HEK293 (cell line): Measurements from ENCODE around the gene KRTAP20-4.

Experiments
- CTCF ChIA-PET: fragments of 350-600 bp; formaldehyde crosslinking; extraction: SDS; loops from one replicate; lab custom pipeline; 2021; ENCODE audit warnings: antibody characterized with exemption; lab: Yijun Ruan, JAX
- POLR2A ChIA-PET: fragments of 300-600 bp; formaldehyde crosslinking; extraction: SDS; loops from one replicate; lab custom pipeline; 2020; ENCODE audit warnings: antibody characterized with exemption, inconsistent platforms; lab: Yijun Ruan, JAX
- H3K27ac ChIP-seq: fragments of 200-500 bp; sonication (Bioruptor generic); 2 replicates; pipeline ENCODE4 v1.5.1; 2014; ENCODE audit warnings: low read depth, low read length, control low read depth, inconsistent platforms; ENCODE audit errors: extremely low read depth
- H3K36me3 ChIP-seq, 2 experiments: fragments of 200-500 bp in 1 of 2; sonication (Bioruptor generic) in 1 of 2; 1 replicate in 1 of 2; 2 replicates in 1 of 2; pipeline ENCODE4 v1.5.1; 2014 to 2017; ENCODE audit warnings: inconsistent platforms in 2 of 2, low read length in 2 of 2; ENCODE audit not compliant: control insufficient read depth in 2 of 2, insufficient read depth in 1 of 2
- H3K4me1 ChIP-seq: fragments of 200-500 bp; sonication (Bioruptor generic); 2 replicates; pipeline ENCODE4 v1.5.1; 2014; ENCODE audit warnings: mild to moderate bottlenecking, low read length, inconsistent platforms; ENCODE audit not compliant: control insufficient read depth, insufficient read depth
- H3K4me3 ChIP-seq: 2 replicates; pipeline ENCODE4 v1.5.1; 2011; ENCODE audit warnings: low read depth, mild to moderate bottlenecking, control low read depth, low read length, moderate library complexity
- H3K9me3 ChIP-seq: fragments of 200-500 bp; sonication (Bioruptor generic); 2 replicates; pipeline ENCODE4 v1.5.1; 2014; ENCODE audit warnings: low read depth, low read length, inconsistent platforms; ENCODE audit not compliant: control insufficient read depth, insufficient read depth
- GLI4 ChIP-seq: fragments of 450-650 bp; formaldehyde crosslinking; IDR thresholded peaks from 2 replicates; pipeline ENCODE4 v1.5.1; 2016; ENCODE audit warnings: missing biosample characterization, missing genetic modification characterization
- KLF16 ChIP-seq: fragments of 450-650 bp; formaldehyde crosslinking; IDR thresholded peaks from 2 replicates; pipeline ENCODE4 v1.5.1; 2017; ENCODE audit warnings: missing biosample characterization, missing genetic modification characterization
- RBAK ChIP-seq: fragments of 450-650 bp; formaldehyde crosslinking; IDR thresholded peaks from 2 replicates; pipeline ENCODE4 v1.5.1; 2016; ENCODE audit warnings: missing biosample characterization, missing genetic modification characterization
- SALL2 ChIP-seq: fragments of 450-650 bp; formaldehyde crosslinking; IDR thresholded peaks from 2 replicates; pipeline ENCODE4 v1.5.0; 2017; ENCODE audit warnings: missing biosample characterization, mild to moderate bottlenecking, missing genetic modification characterization, borderline replicate concordance
- SETDB1 ChIP-seq: IDR thresholded peaks from one replicate; pipeline ENCODE4 v1.6.1; 2017; ENCODE audit warnings: mild to moderate bottlenecking, low read length, moderate library complexity, mixed read lengths; ENCODE audit not compliant: insufficient read length
- SP2 ChIP-seq: fragments of 450-650 bp; formaldehyde crosslinking; IDR thresholded peaks from 2 replicates; pipeline ENCODE4 v1.5.1; 2016; ENCODE audit warnings: missing biosample characterization, missing genetic modification characterization
- ZIC2 ChIP-seq: fragments of 450-650 bp; formaldehyde crosslinking; IDR thresholded peaks from 2 replicates; pipeline ENCODE4 v1.5.1; 2016; ENCODE audit warnings: missing biosample characterization, missing genetic modification characterization
- ZNF184 ChIP-seq: fragments of 450-650 bp; IDR thresholded peaks from 2 replicates; pipeline ENCODE4 v1.5.1; 2018; ENCODE audit warnings: missing biosample characterization, mild to moderate bottlenecking, missing genetic modification characterization
- ZNF335 ChIP-seq: fragments of 450-650 bp; formaldehyde crosslinking; conservative IDR thresholded peaks from 2 replicates; pipeline ENCODE4 v1.5.1; 2016; ENCODE audit warnings: missing biosample characterization, missing genetic modification characterization
- ZNF391 ChIP-seq: fragments of 450-650 bp; formaldehyde crosslinking; IDR thresholded peaks from 2 replicates; pipeline ENCODE4 v1.5.1; 2016; ENCODE audit warnings: low read depth, missing biosample characterization, missing genetic modification characterization, borderline replicate concordance
- ZSCAN23 ChIP-seq: fragments of 450-650 bp; formaldehyde crosslinking; IDR thresholded peaks from 2 replicates; pipeline ENCODE4 v1.5.1; 2016; ENCODE audit warnings: missing biosample characterization, missing genetic modification characterization
- ZXDB ChIP-seq: fragments of 450-650 bp; formaldehyde crosslinking; IDR thresholded peaks from 2 replicates; pipeline ENCODE4 v1.5.1; 2016; ENCODE audit warnings: missing biosample characterization, missing genetic modification characterization
- TF ChIP-seq, protein P1 (sequence below): fragments of 450-650 bp; IDR thresholded peaks from 2 replicates; pipeline ENCODE4 v1.5.1; 2018; ENCODE audit warnings: missing biosample characterization, missing genetic modification characterization
- TF ChIP-seq, protein P2 (sequence below): fragments of 450-650 bp; formaldehyde crosslinking; IDR thresholded peaks from 2 replicates; pipeline ENCODE4 v1.5.1; 2016; ENCODE audit warnings: missing biosample characterization, missing genetic modification characterization
- TF ChIP-seq, protein P3 (sequence below): fragments of 450-650 bp; formaldehyde crosslinking; IDR thresholded peaks from 2 replicates; pipeline ENCODE4 v1.5.1; 2016; ENCODE audit warnings: missing biosample characterization, missing genetic modification characterization, borderline replicate concordance
- TF ChIP-seq, protein P4 (sequence below): fragments of 450-650 bp; formaldehyde crosslinking; IDR thresholded peaks from 2 replicates; pipeline ENCODE4 v1.5.1; 2016; ENCODE audit warnings: missing biosample characterization, missing genetic modification characterization
- TF ChIP-seq, protein P5 (sequence below): fragments of 450-650 bp; formaldehyde crosslinking; IDR thresholded peaks from 2 replicates; pipeline ENCODE4 v1.5.1; 2016; ENCODE audit warnings: missing biosample characterization, missing genetic modification characterization
- TF ChIP-seq, protein P6 (sequence below): fragments of 450-650 bp; formaldehyde crosslinking; IDR thresholded peaks from 2 replicates; pipeline ENCODE4 v1.5.1; 2017; ENCODE audit warnings: missing biosample characterization, missing genetic modification characterization

Gene KRTAP20-4

DNA sequence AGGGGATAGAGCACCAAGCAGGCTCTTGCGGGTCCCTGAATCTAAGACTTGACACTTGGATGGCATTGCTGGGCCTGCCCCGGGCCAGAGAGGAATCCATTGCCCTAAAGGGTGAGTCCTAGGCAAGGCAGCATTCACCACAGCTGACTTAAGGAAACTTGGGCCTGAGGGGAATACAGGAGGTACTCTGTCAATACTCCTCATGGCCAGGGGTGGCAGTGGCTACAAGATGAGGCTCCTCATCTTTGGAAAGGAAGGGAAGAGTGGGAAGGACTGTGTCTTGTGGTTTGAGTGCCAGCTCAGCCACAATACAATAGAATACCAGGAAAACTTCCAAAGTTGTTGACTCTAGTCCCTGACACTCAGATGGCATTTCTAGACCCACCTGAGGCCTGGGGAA is 14.5 kb upstream of the KRTAP20-4 start:
- Histone ChIP-seq H3K4me3 (no peak overlapping the region), H3K4me1 (no peaks in the 10 kb centered on the region), H3K9me3 (no peaks in the 10 kb centered on the region), H3K27ac (no peak overlapping the region), H3K36me3 (no peaks in the 10 kb centered on the region)
- TF ChIP-seq ZXDB (tag by site-specific recombination) (no peak), ZIC2 (tag by site-specific recombination) (no peak), RBAK (tag by site-specific recombination) (no peak), SETDB1 (no peak), SP2 (tag by site-specific recombination) (no peak), ZNF184 (no peak), ZNF335 (no peak), ZSCAN23 (tag by site-specific recombination) (no peak), KLF16 (tag by site-specific recombination) (no peak), ZNF391 (tag by site-specific recombination) (no peak), SALL2 (tag by site-specific recombination) (no peak), GLI4 (tag by site-specific recombination) (no peak)
- TF ChIP-seq, protein P1, sequence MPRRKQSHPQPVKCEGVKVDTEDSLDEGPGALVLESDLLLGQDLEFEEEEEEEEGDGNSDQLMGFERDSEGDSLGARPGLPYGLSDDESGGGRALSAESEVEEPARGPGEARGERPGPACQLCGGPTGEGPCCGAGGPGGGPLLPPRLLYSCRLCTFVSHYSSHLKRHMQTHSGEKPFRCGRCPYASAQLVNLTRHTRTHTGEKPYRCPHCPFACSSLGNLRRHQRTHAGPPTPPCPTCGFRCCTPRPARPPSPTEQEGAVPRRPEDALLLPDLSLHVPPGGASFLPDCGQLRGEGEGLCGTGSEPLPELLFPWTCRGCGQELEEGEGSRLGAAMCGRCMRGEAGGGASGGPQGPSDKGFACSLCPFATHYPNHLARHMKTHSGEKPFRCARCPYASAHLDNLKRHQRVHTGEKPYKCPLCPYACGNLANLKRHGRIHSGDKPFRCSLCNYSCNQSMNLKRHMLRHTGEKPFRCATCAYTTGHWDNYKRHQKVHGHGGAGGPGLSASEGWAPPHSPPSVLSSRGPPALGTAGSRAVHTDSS, result no peak
- TF ChIP-seq, protein P2, sequence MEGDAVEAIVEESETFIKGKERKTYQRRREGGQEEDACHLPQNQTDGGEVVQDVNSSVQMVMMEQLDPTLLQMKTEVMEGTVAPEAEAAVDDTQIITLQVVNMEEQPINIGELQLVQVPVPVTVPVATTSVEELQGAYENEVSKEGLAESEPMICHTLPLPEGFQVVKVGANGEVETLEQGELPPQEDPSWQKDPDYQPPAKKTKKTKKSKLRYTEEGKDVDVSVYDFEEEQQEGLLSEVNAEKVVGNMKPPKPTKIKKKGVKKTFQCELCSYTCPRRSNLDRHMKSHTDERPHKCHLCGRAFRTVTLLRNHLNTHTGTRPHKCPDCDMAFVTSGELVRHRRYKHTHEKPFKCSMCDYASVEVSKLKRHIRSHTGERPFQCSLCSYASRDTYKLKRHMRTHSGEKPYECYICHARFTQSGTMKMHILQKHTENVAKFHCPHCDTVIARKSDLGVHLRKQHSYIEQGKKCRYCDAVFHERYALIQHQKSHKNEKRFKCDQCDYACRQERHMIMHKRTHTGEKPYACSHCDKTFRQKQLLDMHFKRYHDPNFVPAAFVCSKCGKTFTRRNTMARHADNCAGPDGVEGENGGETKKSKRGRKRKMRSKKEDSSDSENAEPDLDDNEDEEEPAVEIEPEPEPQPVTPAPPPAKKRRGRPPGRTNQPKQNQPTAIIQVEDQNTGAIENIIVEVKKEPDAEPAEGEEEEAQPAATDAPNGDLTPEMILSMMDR, result no peak
- TF ChIP-seq, protein P3, sequence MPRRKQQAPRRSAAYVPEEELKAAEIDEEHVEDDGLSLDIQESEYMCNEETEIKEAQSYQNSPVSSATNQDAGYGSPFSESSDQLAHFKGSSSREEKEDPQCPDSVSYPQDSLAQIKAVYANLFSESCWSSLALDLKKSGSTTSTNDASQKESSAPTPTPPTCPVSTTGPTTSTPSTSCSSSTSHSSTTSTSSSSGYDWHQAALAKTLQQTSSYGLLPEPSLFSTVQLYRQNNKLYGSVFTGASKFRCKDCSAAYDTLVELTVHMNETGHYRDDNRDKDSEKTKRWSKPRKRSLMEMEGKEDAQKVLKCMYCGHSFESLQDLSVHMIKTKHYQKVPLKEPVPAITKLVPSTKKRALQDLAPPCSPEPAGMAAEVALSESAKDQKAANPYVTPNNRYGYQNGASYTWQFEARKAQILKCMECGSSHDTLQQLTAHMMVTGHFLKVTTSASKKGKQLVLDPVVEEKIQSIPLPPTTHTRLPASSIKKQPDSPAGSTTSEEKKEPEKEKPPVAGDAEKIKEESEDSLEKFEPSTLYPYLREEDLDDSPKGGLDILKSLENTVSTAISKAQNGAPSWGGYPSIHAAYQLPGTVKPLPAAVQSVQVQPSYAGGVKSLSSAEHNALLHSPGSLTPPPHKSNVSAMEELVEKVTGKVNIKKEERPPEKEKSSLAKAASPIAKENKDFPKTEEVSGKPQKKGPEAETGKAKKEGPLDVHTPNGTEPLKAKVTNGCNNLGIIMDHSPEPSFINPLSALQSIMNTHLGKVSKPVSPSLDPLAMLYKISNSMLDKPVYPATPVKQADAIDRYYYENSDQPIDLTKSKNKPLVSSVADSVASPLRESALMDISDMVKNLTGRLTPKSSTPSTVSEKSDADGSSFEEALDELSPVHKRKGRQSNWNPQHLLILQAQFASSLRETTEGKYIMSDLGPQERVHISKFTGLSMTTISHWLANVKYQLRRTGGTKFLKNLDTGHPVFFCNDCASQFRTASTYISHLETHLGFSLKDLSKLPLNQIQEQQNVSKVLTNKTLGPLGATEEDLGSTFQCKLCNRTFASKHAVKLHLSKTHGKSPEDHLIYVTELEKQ (tag by site-specific recombination), result no peak
- TF ChIP-seq, protein P4, sequence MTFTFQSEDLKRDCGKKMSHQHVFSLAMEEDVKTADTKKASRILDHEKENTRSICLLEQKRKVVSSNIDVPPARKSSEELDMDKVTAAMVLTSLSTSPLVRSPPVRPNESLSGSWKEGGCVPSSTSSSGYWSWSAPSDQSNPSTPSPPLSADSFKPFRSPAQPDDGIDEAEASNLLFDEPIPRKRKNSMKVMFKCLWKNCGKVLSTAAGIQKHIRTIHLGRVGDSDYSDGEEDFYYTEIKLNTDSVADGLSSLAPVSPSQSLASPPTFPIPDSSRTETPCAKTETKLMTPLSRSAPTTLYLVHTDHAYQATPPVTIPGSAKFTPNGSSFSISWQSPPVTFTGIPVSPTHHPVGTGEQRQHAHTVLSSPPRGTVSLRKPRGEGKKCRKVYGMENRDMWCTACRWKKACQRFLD (tag by site-specific recombination), result no peak
- TF ChIP-seq, protein P5, sequence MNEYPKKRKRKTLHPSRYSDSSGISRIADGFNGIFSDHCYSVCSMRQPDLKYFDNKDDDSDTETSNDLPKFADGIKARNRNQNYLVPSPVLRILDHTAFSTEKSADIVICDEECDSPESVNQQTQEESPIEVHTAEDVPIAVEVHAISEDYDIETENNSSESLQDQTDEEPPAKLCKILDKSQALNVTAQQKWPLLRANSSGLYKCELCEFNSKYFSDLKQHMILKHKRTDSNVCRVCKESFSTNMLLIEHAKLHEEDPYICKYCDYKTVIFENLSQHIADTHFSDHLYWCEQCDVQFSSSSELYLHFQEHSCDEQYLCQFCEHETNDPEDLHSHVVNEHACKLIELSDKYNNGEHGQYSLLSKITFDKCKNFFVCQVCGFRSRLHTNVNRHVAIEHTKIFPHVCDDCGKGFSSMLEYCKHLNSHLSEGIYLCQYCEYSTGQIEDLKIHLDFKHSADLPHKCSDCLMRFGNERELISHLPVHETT, result no peak
- TF ChIP-seq, protein P6, sequence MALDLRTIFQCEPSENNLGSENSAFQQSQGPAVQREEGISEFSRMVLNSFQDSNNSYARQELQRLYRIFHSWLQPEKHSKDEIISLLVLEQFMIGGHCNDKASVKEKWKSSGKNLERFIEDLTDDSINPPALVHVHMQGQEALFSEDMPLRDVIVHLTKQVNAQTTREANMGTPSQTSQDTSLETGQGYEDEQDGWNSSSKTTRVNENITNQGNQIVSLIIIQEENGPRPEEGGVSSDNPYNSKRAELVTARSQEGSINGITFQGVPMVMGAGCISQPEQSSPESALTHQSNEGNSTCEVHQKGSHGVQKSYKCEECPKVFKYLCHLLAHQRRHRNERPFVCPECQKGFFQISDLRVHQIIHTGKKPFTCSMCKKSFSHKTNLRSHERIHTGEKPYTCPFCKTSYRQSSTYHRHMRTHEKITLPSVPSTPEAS, result no peak
- ChIA-PET POLR2A (no interaction called here), CTCF (interaction anchor here (1.2 kb wide), 1 partner anchor 92 kb away, joined by 3 read pairs; no protein-coding TSS in a partner anchor)
